GM19438 (cell line): ENCODE measurements around the gene PHLDB1.

Experiments
- ATAC-seq: cut with Tn5 transposase; IDR thresholded peaks from one replicate; pipeline ENCODE4 v1.9.1; 2021; ENCODE audit warnings: low read depth; ENCODE audit not compliant: unreplicated experiment

Gene PHLDB1

GRCh38 chr11:118657238-118657637 lies 49.8 kb downstream of the PHLDB1 start:
- ATAC-seq: no peak

- ATAC-seq: no peak
These were observed 50.5 kb downstream of the PHLDB1 start for GRCh38 chr11:118657709-118658428.

- no peak for ATAC-seq
These were observed 51.3 kb downstream of the PHLDB1 start for GRCh38 chr11:118658429-118659313.

GRCh38 chr11:118659314-118659952 lies 52.0 kb downstream of the PHLDB1 start:
- no peak for ATAC-seq

- ATAC-seq: no peak
These were observed 52.7 kb downstream of the PHLDB1 start for GRCh38 chr11:118659953-118660680.

GRCh38 chr11:118660681-118661424 lies 53.4 kb downstream of the PHLDB1 start:
- ATAC-seq: no peak

GRCh38 chr11:118661425-118662301 lies 54.2 kb downstream of the PHLDB1 start:
- no peak for ATAC-seq

GRCh38 chr11:118662401-118663271 lies 55.2 kb downstream of the PHLDB1 start:
- no peak for ATAC-seq

- ATAC-seq: no peak
These were observed 56.0 kb downstream of the PHLDB1 start for GRCh38 chr11:118663381-118663780.

- no peak for ATAC-seq
These were observed 56.5 kb downstream of the PHLDB1 start for GRCh38 chr11:118663902-118664301.

GRCh38 chr11:118666371-118666770 lies 59.0 kb downstream of the PHLDB1 start:
- ATAC-seq: no peak

- ATAC-seq: no peak
These were observed 62.6 kb downstream of the PHLDB1 start for GRCh38 chr11:118670063-118670462.

GRCh38 chr11:118671254-118671653 lies 63.8 kb downstream of the PHLDB1 start:
- no peak for ATAC-seq

GRCh38 chr11:118672846-118673245 lies 65.4 kb downstream of the PHLDB1 start:
- ATAC-seq: no peak

- ATAC-seq: no peak
These were observed 66.1 kb downstream of the PHLDB1 start for GRCh38 chr11:118673361-118674081.

- ATAC-seq: no peak
These were observed 66.6 kb downstream of the PHLDB1 start for GRCh38 chr11:118674082-118674435.

- no peak for ATAC-seq
These were observed 70.6 kb downstream of the PHLDB1 start for GRCh38 chr11:118677977-118678376.
